OCI-LY1 (cell line): ENCODE measurements around the gene SPECC1L.
"Not testable (repeated sequence)": the region's sequence is repeated elsewhere in the genome, so short reads cannot be mapped to it uniquely, and the experiment has no call there.

Experiments used
- H2AFZ ChIP-seq: fragments of 200-600 bp; sonication (generic), shearing (Covaris generic); 2 replicates; pipeline ENCODE4 v1.6.0; 2014; ENCODE audit warnings: antibody characterized with exemption, mild to moderate bottlenecking, low read length
- H3F3A ChIP-seq: fragments of 200-600 bp; sonication (generic), shearing (Covaris generic); 2 replicates; pipeline ENCODE4 v1.6.0; 2014; ENCODE audit warnings: mild to moderate bottlenecking, antibody characterized with exemption, low read length, moderate library complexity; ENCODE audit not compliant: insufficient read depth
- H3K27ac ChIP-seq: fragments of 200-600 bp; sonication (generic); 2 replicates; pipeline ENCODE4 v1.5.1; 2014; ENCODE audit warnings: low read length, mixed run types, mild to moderate bottlenecking, low read depth; ENCODE audit not compliant: poor library complexity, severe bottlenecking
- H3K27me3 ChIP-seq: fragments of 200-600 bp; sonication (generic); 2 replicates; pipeline ENCODE4 v1.6.0; 2014; ENCODE audit warnings: antibody characterized with exemption, mild to moderate bottlenecking, low read length, moderate library complexity; ENCODE audit not compliant: insufficient read depth
- H3K36me3 ChIP-seq: fragments of 200-600 bp; sonication (generic); 2 replicates; pipeline ENCODE4 v1.6.1; 2014; ENCODE audit warnings: mild to moderate bottlenecking, antibody characterized with exemption, low read length, moderate library complexity, mixed read lengths; ENCODE audit not compliant: insufficient read depth
- H3K4me1 ChIP-seq: fragments of 200-600 bp; sonication (generic); 2 replicates; pipeline ENCODE4 v1.5.1; 2014; ENCODE audit warnings: mild to moderate bottlenecking, low read length, moderate library complexity; ENCODE audit not compliant: insufficient read depth, severe bottlenecking
- H3K4me2 ChIP-seq: fragments of 200-600 bp; sonication (generic), shearing (Covaris generic); 2 replicates; pipeline ENCODE4 v1.6.1; 2014; ENCODE audit warnings: low read length
- H3K4me3 ChIP-seq: fragments of 200-600 bp; sonication (generic); 2 replicates; pipeline ENCODE4 v1.5.1; 2014; ENCODE audit warnings: low read length, low read depth, mild to moderate bottlenecking, mixed read lengths; ENCODE audit not compliant: poor library complexity, severe bottlenecking
- H3K79me2 ChIP-seq: fragments of 200-600 bp; shearing (Covaris generic); 2 replicates; pipeline ENCODE4 v1.6.1; 2016; ENCODE audit warnings: mixed run types, low read length, mixed read lengths; ENCODE audit not compliant: insufficient read depth
- H3K9ac ChIP-seq: fragments of 200-600 bp; sonication (generic), shearing (Covaris generic); 2 replicates; pipeline ENCODE4 v1.6.1; 2014; ENCODE audit warnings: mild to moderate bottlenecking, low read length, mixed read lengths
- H3K9me2 ChIP-seq: fragments of 200-600 bp; sonication (generic), shearing (Covaris generic); 2 replicates; pipeline ENCODE4 v1.6.1; 2014; ENCODE audit warnings: low read depth, mild to moderate bottlenecking, low read length, mixed read lengths
- H3K9me3 ChIP-seq: fragments of 200-600 bp; shearing (Covaris generic); 2 replicates; pipeline ENCODE4 v1.6.1; 2014; ENCODE audit warnings: low read length, mixed read lengths
- H4K20me1 ChIP-seq: fragments of 200-600 bp; sonication (generic), shearing (Covaris generic); 2 replicates; pipeline ENCODE4 v1.6.0; 2016; ENCODE audit warnings: mild to moderate bottlenecking, low read length; ENCODE audit not compliant: insufficient read depth
- EZH2 ChIP-seq: fragments of 200-600 bp; sonication (generic), shearing (Covaris generic); IDR thresholded peaks from 2 replicates; pipeline ENCODE4 v1.8.0; 2017; ENCODE audit warnings: borderline replicate concordance, mixed run types, mild to moderate bottlenecking, antibody characterized with exemption, low read length, moderate library complexity, mixed read lengths
- TF ChIP-seq, protein P1 (sequence below): fragments of 200-600 bp; sonication (generic), shearing (Covaris generic); IDR thresholded peaks from 2 replicates; pipeline ENCODE4 v1.5.1; 2017; ENCODE audit warnings: mild to moderate bottlenecking, antibody characterized with exemption, low read length, moderate library complexity, mixed read lengths

SPECC1L gene

DNA sequence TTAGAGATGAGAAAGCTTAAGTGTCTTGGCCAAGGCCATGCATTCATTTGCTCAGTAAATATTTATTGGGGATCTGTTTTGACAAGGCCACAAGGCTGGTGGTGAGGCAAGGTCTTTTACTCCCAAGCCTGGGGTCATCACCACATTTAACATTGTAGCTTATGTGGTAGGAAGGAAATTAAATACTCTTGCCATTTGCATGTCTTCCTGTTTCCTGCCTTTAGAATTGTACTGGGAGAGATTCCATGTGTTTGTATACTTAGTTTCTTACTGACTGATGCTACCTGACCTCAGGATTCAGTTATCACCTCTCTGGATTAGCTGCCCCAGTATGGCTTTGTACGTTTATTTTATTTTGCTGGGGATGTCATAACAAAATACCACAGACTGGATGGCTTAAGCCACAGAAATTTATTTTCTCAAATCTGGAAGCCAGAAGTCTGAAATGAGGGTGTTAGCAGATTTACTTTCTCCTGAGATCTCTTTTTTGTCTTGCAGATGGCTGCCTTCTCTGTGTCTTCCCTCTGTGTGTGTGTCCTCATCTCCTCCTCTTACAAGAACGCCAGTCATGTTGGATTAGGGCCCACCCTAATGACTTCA lies 44.8 kb downstream of the SPECC1L start:
- Histone ChIP-seq H3K27ac (no peak overlapping the region), H3K27me3 (no peaks in the 10 kb centered on the region), H3K4me2 (no peak overlapping the region), H4K20me1 (no peaks in the 10 kb centered on the region), H3K79me2 (no peaks in the 10 kb centered on the region), H3K9me3 (no peaks in the 10 kb centered on the region), H2AFZ (no peak overlapping the region), H3K9me2 (no peaks in the 10 kb centered on the region), H3K4me1 (no peaks in the 10 kb centered on the region), H3K4me3 (no peak overlapping the region), H3F3A (0 out of 2 replicates have a peak, but pooled peaks cover 3% of the 10 kb centered on the region), H3K9ac (no peak overlapping the region), H3K36me3 (peaks cover 65% of the 10 kb centered on the region)
- TF ChIP-seq, protein P1, sequence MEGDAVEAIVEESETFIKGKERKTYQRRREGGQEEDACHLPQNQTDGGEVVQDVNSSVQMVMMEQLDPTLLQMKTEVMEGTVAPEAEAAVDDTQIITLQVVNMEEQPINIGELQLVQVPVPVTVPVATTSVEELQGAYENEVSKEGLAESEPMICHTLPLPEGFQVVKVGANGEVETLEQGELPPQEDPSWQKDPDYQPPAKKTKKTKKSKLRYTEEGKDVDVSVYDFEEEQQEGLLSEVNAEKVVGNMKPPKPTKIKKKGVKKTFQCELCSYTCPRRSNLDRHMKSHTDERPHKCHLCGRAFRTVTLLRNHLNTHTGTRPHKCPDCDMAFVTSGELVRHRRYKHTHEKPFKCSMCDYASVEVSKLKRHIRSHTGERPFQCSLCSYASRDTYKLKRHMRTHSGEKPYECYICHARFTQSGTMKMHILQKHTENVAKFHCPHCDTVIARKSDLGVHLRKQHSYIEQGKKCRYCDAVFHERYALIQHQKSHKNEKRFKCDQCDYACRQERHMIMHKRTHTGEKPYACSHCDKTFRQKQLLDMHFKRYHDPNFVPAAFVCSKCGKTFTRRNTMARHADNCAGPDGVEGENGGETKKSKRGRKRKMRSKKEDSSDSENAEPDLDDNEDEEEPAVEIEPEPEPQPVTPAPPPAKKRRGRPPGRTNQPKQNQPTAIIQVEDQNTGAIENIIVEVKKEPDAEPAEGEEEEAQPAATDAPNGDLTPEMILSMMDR: no peak
- TF ChIP-seq EZH2: no peak

DNA sequence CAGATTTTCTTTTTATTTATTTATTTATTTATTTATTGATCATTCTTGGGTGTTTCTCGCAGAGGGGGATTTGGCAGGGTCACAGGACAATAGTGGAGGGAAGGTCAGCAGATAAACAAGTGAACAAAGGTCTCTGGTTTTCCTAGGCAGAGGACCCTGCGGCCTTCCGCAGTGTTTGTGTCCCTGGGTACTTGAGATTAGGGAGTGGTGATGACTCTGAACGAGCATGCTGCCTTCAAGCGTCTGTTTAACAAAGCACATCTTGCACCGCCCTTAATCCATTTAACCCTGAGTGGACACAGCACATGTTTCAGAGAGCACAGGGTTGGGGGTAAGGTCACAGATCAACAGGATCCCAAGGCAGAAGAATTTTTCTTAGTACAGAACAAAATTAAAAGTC lies 45.6 kb downstream of the SPECC1L start:
- H3K4me1 ChIP-seq, H3K79me2 ChIP-seq, H3K4me2 ChIP-seq, H3K4me3 ChIP-seq, H4K20me1 ChIP-seq, H3F3A ChIP-seq, H3K27ac ChIP-seq, H3K9me3 ChIP-seq, H3K9me2 ChIP-seq, H3K27me3 ChIP-seq, H2AFZ ChIP-seq, H3K9ac ChIP-seq: not testable (repeated sequence)
- peaks cover 69% of the 10 kb centered on the region for H3K36me3 ChIP-seq

DNA sequence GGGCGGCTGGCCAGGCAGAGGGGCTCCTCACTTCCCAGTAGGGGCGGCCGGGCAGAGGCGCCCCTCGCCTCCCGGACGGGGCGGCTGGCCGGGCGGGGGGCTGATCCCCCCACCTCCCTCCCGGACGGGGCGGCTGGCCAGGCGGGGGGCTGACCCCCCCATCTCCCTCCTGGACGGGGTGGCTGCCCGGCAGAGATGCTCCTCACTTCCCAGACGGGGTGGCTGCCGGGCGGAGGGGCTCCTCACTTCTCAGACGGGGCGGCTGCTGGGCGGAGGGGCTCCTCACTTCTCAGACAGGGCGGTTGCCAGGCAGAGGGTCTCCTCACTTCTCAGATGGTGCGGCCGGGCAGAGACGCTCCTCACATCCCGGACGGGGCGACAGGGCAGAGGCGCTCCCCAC lies 46.9 kb downstream of the SPECC1L start:
- H2AFZ ChIP-seq, H3K4me2 ChIP-seq, H3F3A ChIP-seq, H3K27ac ChIP-seq, H3K9me3 ChIP-seq, H3K4me3 ChIP-seq, H3K27me3 ChIP-seq, H4K20me1 ChIP-seq, H3K9me2 ChIP-seq, H3K9ac ChIP-seq, H3K79me2 ChIP-seq, H3K4me1 ChIP-seq: not testable (repeated sequence)
- H3K36me3 ChIP-seq: peaks cover 72% of the 10 kb centered on the region

DNA sequence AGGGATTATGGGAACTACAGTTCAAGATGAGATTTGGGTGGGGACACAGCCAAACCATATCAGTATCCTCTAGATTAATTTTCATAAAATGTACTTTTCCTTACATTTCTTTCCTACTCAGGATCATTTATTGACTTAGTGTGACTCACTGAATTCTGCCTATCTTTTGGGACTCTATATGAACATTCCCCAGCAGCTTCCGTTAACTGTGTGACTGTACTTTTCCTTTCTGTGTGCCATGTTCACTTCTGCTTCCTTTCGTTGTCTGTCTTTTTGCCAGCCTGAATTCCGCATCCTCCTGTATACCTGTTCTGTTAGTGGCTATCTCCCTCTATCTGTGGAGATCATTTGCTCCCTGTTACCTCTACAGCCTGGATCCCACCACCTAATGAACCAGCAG lies 48.8 kb downstream of the SPECC1L start:
- Histone ChIP-seq H3K4me1 (no peaks in the 10 kb centered on the region), H3K9ac (no peak overlapping the region), H3K27ac (no peak overlapping the region), H3K9me3 (no peaks in the 10 kb centered on the region), H4K20me1 (no peaks in the 10 kb centered on the region), H3F3A (no peaks in the 10 kb centered on the region), H2AFZ (no peak overlapping the region), H3K4me2 (no peak overlapping the region), H3K79me2 (no peaks in the 10 kb centered on the region), H3K4me3 (no peak overlapping the region), H3K36me3 (peaks cover 70% of the 10 kb centered on the region), H3K9me2 (no peaks in the 10 kb centered on the region), H3K27me3 (no peaks in the 10 kb centered on the region)
- no peak for TF ChIP-seq EZH2
- TF ChIP-seq, protein P1: no peak
